ENCODE data around the gene IFI44.

The IFI44 gene

GRCh38 chr1:78687914-78688313, 38.3 kb downstream of the IFI44 start:
- no peaks in the 10 kb centered on the region for H3K27me3 ChIP-seq (ENCODE audit: control insufficient read depth in 3 of 3, insufficient read depth in 3 of 3, low read depth in 1 of 3, low read length in 3 of 3)
- DNase-seq (ENCODE audit: low spot score): no peak
- H2BK5ac ChIP-seq (ENCODE audit: low read length): no peak overlapping the region
- no peak overlapping the region for H3K4me2 ChIP-seq (ENCODE audit: insufficient read depth, low read length, poor library complexity, severe bottlenecking)
- H3K9me3 ChIP-seq (replicated peaks in 1 of 2; ENCODE audit: control insufficient read depth in 2 of 2, insufficient read depth in 1 of 2, low read depth in 1 of 2, low read length in 2 of 2): no peaks in the 10 kb centered on the region
- no peak overlapping the region for H3K18ac ChIP-seq (ENCODE audit: low read length)
- no peak overlapping the region for H3K4ac ChIP-seq (ENCODE audit: low read length)
- H2BK15ac ChIP-seq (ENCODE audit: low read length): no peak overlapping the region
- no peak overlapping the region for H2AK5ac ChIP-seq (ENCODE audit: low read depth, low read length)
- H4K91ac ChIP-seq (ENCODE audit: low read depth, low read length, poor library complexity): no peak overlapping the region
- WGBS, 2 donors (ENCODE audit: extremely low coverage in 2 of 2, insufficient read length in 2 of 2, insufficient replicate concordance in 1 of 2): no CpG with 5 or more reads among the region's 2 CpGs
- H3K27ac ChIP-seq (replicated peaks; ENCODE audit: low read length): no peak overlapping the region
- H2AFZ ChIP-seq (ENCODE audit: low read length): no peak overlapping the region
- H4K8ac ChIP-seq (ENCODE audit: low read depth, low read length): no peak overlapping the region
- H3K79me1 ChIP-seq (ENCODE audit: low read depth, low read length): no peaks in the 10 kb centered on the region
- no peak overlapping the region for H3K14ac ChIP-seq (ENCODE audit: low read length)
- no peaks in the 10 kb centered on the region for H3K4me1 ChIP-seq (ENCODE audit: control insufficient read depth in 2 of 2, insufficient read depth in 1 of 2, low read depth in 1 of 2, low read length in 2 of 2)
- H3K4me3 ChIP-seq (ENCODE audit: low read length in 2 of 2): no peak overlapping the region
- H3K9ac ChIP-seq (ENCODE audit: low read depth, low read length, poor library complexity): no peak overlapping the region
- no peak overlapping the region for H3K23ac ChIP-seq (ENCODE audit: low read depth, low read length, poor library complexity)
- no peaks in the 10 kb centered on the region for H3K36me3 ChIP-seq (replicated peaks in 1 of 2; ENCODE audit: control insufficient read depth in 2 of 2, insufficient read depth in 2 of 2, low read length in 2 of 2)
- H2BK120ac ChIP-seq (ENCODE audit: low read depth, low read length): no peak overlapping the region
- no peak overlapping the region for H2BK12ac ChIP-seq (ENCODE audit: low read length)

- Histone ChIP-seq H3K9ac (ENCODE audit: low read depth, low read length, poor library complexity) (no peak overlapping the region), H3K4me3 (ENCODE audit: low read length in 2 of 2) (no peak overlapping the region), H4K91ac (ENCODE audit: low read depth, low read length, poor library complexity) (no peak overlapping the region), H3K14ac (ENCODE audit: low read length) (no peak overlapping the region), H3K27me3 (ENCODE audit: control insufficient read depth in 3 of 3, insufficient read depth in 3 of 3, low read depth in 1 of 3, low read length in 3 of 3) (no peaks in the 10 kb centered on the region), H3K4me1 (ENCODE audit: control insufficient read depth in 2 of 2, insufficient read depth in 1 of 2, low read depth in 1 of 2, low read length in 2 of 2) (no peaks in the 10 kb centered on the region), H2AFZ (ENCODE audit: low read length) (no peak overlapping the region), H3K18ac (ENCODE audit: low read length) (no peak overlapping the region), H3K4me2 (ENCODE audit: insufficient read depth, low read length, poor library complexity, severe bottlenecking) (no peak overlapping the region), H2BK12ac (ENCODE audit: low read length) (no peak overlapping the region), H2BK5ac (ENCODE audit: low read length) (no peak overlapping the region), H3K4ac (ENCODE audit: low read length) (no peak overlapping the region), H3K23ac (ENCODE audit: low read depth, low read length, poor library complexity) (no peak overlapping the region), H3K9me3 (replicated peaks in 1 of 2; ENCODE audit: control insufficient read depth in 2 of 2, insufficient read depth in 1 of 2, low read depth in 1 of 2, low read length in 2 of 2) (no peaks in the 10 kb centered on the region), H2BK15ac (ENCODE audit: low read length) (no peak overlapping the region), H2BK120ac (ENCODE audit: low read depth, low read length) (no peak overlapping the region), H3K79me1 (ENCODE audit: low read depth, low read length) (no peaks in the 10 kb centered on the region), H3K36me3 (replicated peaks in 1 of 2; ENCODE audit: control insufficient read depth in 2 of 2, insufficient read depth in 2 of 2, low read length in 2 of 2) (no peaks in the 10 kb centered on the region), H2AK5ac (ENCODE audit: low read depth, low read length) (no peak overlapping the region), H3K27ac (replicated peaks; ENCODE audit: low read length) (no peak overlapping the region), H4K8ac (ENCODE audit: low read depth, low read length) (no peak overlapping the region)
- no peak for DNase-seq (ENCODE audit: low spot score)
These were observed 39.1 kb downstream of the IFI44 start for GRCh38 chr1:78688697-78689096.

- no peaks in the 10 kb centered on the region for H3K79me1 ChIP-seq (ENCODE audit: low read depth, low read length)
- no peak for DNase-seq (ENCODE audit: low spot score)
- H2AFZ ChIP-seq (ENCODE audit: low read length): no peak overlapping the region
- H4K8ac ChIP-seq (ENCODE audit: low read depth, low read length): no peak overlapping the region
- H3K27me3 ChIP-seq (ENCODE audit: control insufficient read depth in 3 of 3, insufficient read depth in 3 of 3, low read depth in 1 of 3, low read length in 3 of 3): no peaks in the 10 kb centered on the region
- H3K36me3 ChIP-seq (replicated peaks in 1 of 2; ENCODE audit: control insufficient read depth in 2 of 2, insufficient read depth in 2 of 2, low read length in 2 of 2): no peaks in the 10 kb centered on the region
- H2BK12ac ChIP-seq (ENCODE audit: low read length): no peak overlapping the region
- H2BK120ac ChIP-seq (ENCODE audit: low read depth, low read length): no peak overlapping the region
- H2AK5ac ChIP-seq (ENCODE audit: low read depth, low read length): no peak overlapping the region
- H3K9me3 ChIP-seq (replicated peaks in 1 of 2; ENCODE audit: control insufficient read depth in 2 of 2, insufficient read depth in 1 of 2, low read depth in 1 of 2, low read length in 2 of 2): no peaks in the 10 kb centered on the region
- H3K4me1 ChIP-seq (ENCODE audit: control insufficient read depth in 2 of 2, insufficient read depth in 1 of 2, low read depth in 1 of 2, low read length in 2 of 2): no peaks in the 10 kb centered on the region
- no CpG with 5 or more reads among the region's 3 CpGs for WGBS, 2 donors (ENCODE audit: extremely low coverage in 2 of 2, insufficient read length in 2 of 2, insufficient replicate concordance in 1 of 2)
- H3K18ac ChIP-seq (ENCODE audit: low read length): no peak overlapping the region
- H2BK15ac ChIP-seq (ENCODE audit: low read length): no peak overlapping the region
- no peak overlapping the region for H3K4me2 ChIP-seq (ENCODE audit: insufficient read depth, low read length, poor library complexity, severe bottlenecking)
- H3K27ac ChIP-seq (replicated peaks; ENCODE audit: low read length): no peak overlapping the region
- no peak overlapping the region for H3K4me3 ChIP-seq (ENCODE audit: low read length in 2 of 2)
- H3K14ac ChIP-seq (ENCODE audit: low read length): no peak overlapping the region
- H3K9ac ChIP-seq (ENCODE audit: low read depth, low read length, poor library complexity): no peak overlapping the region
- H3K23ac ChIP-seq (ENCODE audit: low read depth, low read length, poor library complexity): no peak overlapping the region
- H4K91ac ChIP-seq (ENCODE audit: low read depth, low read length, poor library complexity): no peak overlapping the region
- H2BK5ac ChIP-seq (ENCODE audit: low read length): no peak overlapping the region
- no peak overlapping the region for H3K4ac ChIP-seq (ENCODE audit: low read length)
These were observed 40.9 kb downstream of the IFI44 start for GRCh38 chr1:78690516-78690915.

- no peak overlapping the region for H3K18ac ChIP-seq (ENCODE audit: low read length)
These were observed 42.5 kb downstream of the IFI44 start for GRCh38 chr1:78691995-78692747.

More at GRCh38 chr1:78691995-78692747, 42.5 kb downstream of the IFI44 start:
- Histone ChIP-seq H3K4ac (ENCODE audit: low read length) (no peak overlapping the region), H4K8ac (ENCODE audit: low read depth, low read length) (no peak overlapping the region), H3K79me1 (ENCODE audit: low read depth, low read length) (no peaks in the 10 kb centered on the region), H2BK120ac (ENCODE audit: low read depth, low read length) (no peak overlapping the region), H2BK15ac (ENCODE audit: low read length) (no peak overlapping the region), H2BK5ac (ENCODE audit: low read length) (no peak overlapping the region), H2AK5ac (ENCODE audit: low read depth, low read length) (no peak overlapping the region), H3K4me3 (ENCODE audit: low read length in 2 of 2) (no peak overlapping the region), H3K36me3 (replicated peaks in 1 of 2; ENCODE audit: control insufficient read depth in 2 of 2, insufficient read depth in 2 of 2, low read length in 2 of 2) (no peaks in the 10 kb centered on the region), H2AFZ (ENCODE audit: low read length) (no peak overlapping the region), H3K27me3 (ENCODE audit: control insufficient read depth in 3 of 3, insufficient read depth in 3 of 3, low read depth in 1 of 3, low read length in 3 of 3) (no peaks in the 10 kb centered on the region), H3K9ac (ENCODE audit: low read depth, low read length, poor library complexity) (no peak overlapping the region), H3K9me3 (replicated peaks in 1 of 2; ENCODE audit: control insufficient read depth in 2 of 2, insufficient read depth in 1 of 2, low read depth in 1 of 2, low read length in 2 of 2) (no peaks in the 10 kb centered on the region), H3K27ac (replicated peaks; ENCODE audit: low read length) (no peak overlapping the region), H2BK12ac (ENCODE audit: low read length) (no peak overlapping the region), H3K4me1 (ENCODE audit: control insufficient read depth in 2 of 2, insufficient read depth in 1 of 2, low read depth in 1 of 2, low read length in 2 of 2) (no peaks in the 10 kb centered on the region), H3K14ac (ENCODE audit: low read length) (no peak overlapping the region), H3K4me2 (ENCODE audit: insufficient read depth, low read length, poor library complexity, severe bottlenecking) (no peak overlapping the region), H3K23ac (ENCODE audit: low read depth, low read length, poor library complexity) (no peak overlapping the region), H4K91ac (ENCODE audit: low read depth, low read length, poor library complexity) (no peak overlapping the region)
- WGBS, 2 donors (ENCODE audit: extremely low coverage in 2 of 2, insufficient read length in 2 of 2, insufficient replicate concordance in 1 of 2): no CpG with 5 or more reads among the region's 4 CpGs
- DNase-seq (ENCODE audit: low spot score): no peak
